HG03103 (cell line): ENCODE data around the gene SLC35D1.
"Not testable (repeated sequence)": the region's sequence is repeated elsewhere in the genome, so short reads cannot be mapped to it uniquely, and the experiment has no call there.

ENCODE experiments used
- ATAC-seq: cut with Tn5 transposase; IDR thresholded peaks from one replicate; pipeline ENCODE4 v1.9.1; 2021; ENCODE audit warnings: low read depth; ENCODE audit not compliant: unreplicated experiment

SLC35D1 gene

GRCh38 chr1:67053785-67054772, at the start of gene SLC35D1:
Gene SLC35D1 (minus strand): TSS chr1:67054148. CDS start chr1:67054013, 135 bp downstream.
- ATAC-seq: peak; percentile 75

- no peak for ATAC-seq
Measured at GRCh38 chr1:67103548-67103947, 49.6 kb upstream of the SLC35D1 start.

- no peak for ATAC-seq
Measured at GRCh38 chr1:67100833-67101232, 46.9 kb upstream of the SLC35D1 start.

GRCh38 chr1:67097305-67097704, 43.4 kb upstream of the SLC35D1 start:
- ATAC-seq: no peak

GRCh38 chr1:67094191-67094590, 40.2 kb upstream of the SLC35D1 start:
- no peak for ATAC-seq

- no peak for ATAC-seq
Measured at GRCh38 chr1:67089685-67090208, 35.8 kb upstream of the SLC35D1 start.

GRCh38 chr1:67088440-67088839, 34.5 kb upstream of the SLC35D1 start:
- ATAC-seq: no peak

GRCh38 chr1:67085326-67085725, 31.4 kb upstream of the SLC35D1 start:
- no peak for ATAC-seq

- no peak for ATAC-seq
Measured at GRCh38 chr1:67084765-67085318, 30.9 kb upstream of the SLC35D1 start.

GRCh38 chr1:67078291-67078690, 24.3 kb upstream of the SLC35D1 start:
- no peak for ATAC-seq

- ATAC-seq: no peak
Measured at GRCh38 chr1:67077593-67077992, 23.6 kb upstream of the SLC35D1 start.

- ATAC-seq: no peak
Measured at GRCh38 chr1:67072749-67073148, 18.8 kb upstream of the SLC35D1 start.

- ATAC-seq: not testable (repeated sequence)
Measured at GRCh38 chr1:67067655-67068054, 13.7 kb upstream of the SLC35D1 start.

GRCh38 chr1:67062412-67062811, 8.5 kb upstream of the SLC35D1 start:
- no peak for ATAC-seq

GRCh38 chr1:67061266-67061665, 7.3 kb upstream of the SLC35D1 start:
- ATAC-seq: no peak

- no peak for ATAC-seq
Measured at GRCh38 chr1:67060811-67061218, 6.9 kb upstream of the SLC35D1 start.

GRCh38 chr1:67059346-67059745, 5.4 kb upstream of the SLC35D1 start:
- ATAC-seq: no peak

- ATAC-seq: no peak
Measured at GRCh38 chr1:67058761-67059160, 4.8 kb upstream of the SLC35D1 start.

GRCh38 chr1:67058242-67058641, 4.3 kb upstream of the SLC35D1 start:
- ATAC-seq: no peak

GRCh38 chr1:67053535-67053784, 488 bp downstream of the SLC35D1 start:
- ATAC-seq: peak; percentile 20

- peak; percentile 20 for ATAC-seq
Measured at GRCh38 chr1:67052741-67053534, 1.0 kb downstream of the SLC35D1 start.
